Measurements from ENCODE around the gene GALNT1. TPM values are rescaled to one million over a fixed set of nuclear protein-coding genes. Genes with fewer than 3 reads are reported as not detected.

The GALNT1 gene
- total and polyA plus RNA-seq, 12 donors: 8.1 to 61.2 (median 42.1) TPM

DNA sequence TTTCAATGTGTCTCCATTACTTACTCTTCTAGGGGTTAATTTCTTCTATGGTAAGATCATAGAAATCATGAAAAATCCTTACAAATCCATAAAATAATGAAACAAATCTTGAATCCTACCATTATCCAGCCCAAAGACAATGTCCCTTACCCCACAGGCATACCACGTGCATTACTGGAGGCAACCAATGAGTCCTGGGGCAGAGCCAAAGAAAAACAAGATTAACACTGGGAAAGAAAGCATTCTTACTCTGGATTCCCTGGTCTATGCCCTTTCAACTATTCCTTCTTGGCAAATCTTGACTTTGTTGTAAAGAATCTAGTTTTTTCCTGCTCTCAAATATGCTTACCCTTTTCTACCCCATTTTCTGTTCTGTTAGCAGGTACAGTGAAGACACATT is 3.1 kb upstream of the GALNT1 start:
- 44 to 49% methylated on average over 1 of the region's 1 CpG for WGBS, 2 donors
- Histone ChIP-seq H3K36me3 (no peaks in the 10 kb centered on the region), H3K4me3 (no peak overlapping the region), H3K27me3 (no peaks in the 10 kb centered on the region), H3K4me1 (peaks cover 0 to 24% (median 22%) of the 10 kb centered on the region in 9 donors), H3K27ac (no peak overlapping the region), H3K9me3 (no peaks in the 10 kb centered on the region)
- DNase-seq (no peak), ATAC-seq (no peak)
- intact Hi-C loops (cut with DNase I): loop anchor here in 5 of 10 donors (5.0 to 10.0 kb wide), 4 partner anchors 54 to 164 kb away; no protein-coding TSS in a partner anchor
- TF ChIP-seq, protein P1, sequence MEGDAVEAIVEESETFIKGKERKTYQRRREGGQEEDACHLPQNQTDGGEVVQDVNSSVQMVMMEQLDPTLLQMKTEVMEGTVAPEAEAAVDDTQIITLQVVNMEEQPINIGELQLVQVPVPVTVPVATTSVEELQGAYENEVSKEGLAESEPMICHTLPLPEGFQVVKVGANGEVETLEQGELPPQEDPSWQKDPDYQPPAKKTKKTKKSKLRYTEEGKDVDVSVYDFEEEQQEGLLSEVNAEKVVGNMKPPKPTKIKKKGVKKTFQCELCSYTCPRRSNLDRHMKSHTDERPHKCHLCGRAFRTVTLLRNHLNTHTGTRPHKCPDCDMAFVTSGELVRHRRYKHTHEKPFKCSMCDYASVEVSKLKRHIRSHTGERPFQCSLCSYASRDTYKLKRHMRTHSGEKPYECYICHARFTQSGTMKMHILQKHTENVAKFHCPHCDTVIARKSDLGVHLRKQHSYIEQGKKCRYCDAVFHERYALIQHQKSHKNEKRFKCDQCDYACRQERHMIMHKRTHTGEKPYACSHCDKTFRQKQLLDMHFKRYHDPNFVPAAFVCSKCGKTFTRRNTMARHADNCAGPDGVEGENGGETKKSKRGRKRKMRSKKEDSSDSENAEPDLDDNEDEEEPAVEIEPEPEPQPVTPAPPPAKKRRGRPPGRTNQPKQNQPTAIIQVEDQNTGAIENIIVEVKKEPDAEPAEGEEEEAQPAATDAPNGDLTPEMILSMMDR (IDR thresholded peaks at IDR 0.05): no peak

DNA sequence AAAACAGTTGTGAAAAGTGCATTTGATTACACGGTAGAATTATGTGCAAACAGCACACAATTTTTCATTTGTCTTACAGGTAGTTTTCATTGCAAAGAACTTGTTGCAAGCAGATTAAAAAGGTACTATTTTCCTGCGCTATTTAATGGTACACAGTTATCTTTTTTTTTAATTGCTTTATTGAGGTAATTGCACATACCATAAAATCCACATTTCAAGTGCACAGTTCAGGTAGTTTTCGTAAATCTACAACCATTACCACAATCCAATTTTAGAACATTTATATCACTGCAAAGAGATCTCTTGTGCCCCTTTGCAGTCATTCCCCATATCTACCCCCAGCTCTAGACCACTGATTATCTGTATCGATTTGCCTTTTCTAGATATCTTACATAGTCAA is 2.6 kb upstream of the GALNT1 start:
- Histone ChIP-seq H3K27ac (no peak overlapping the region), H3K36me3 (no peaks in the 10 kb centered on the region), H3K9me3 (no peaks in the 10 kb centered on the region), H3K4me1 (peaks cover 0 to 29% (median 24%) of the 10 kb centered on the region in 9 donors), H3K4me3 (no peak overlapping the region), H3K27me3 (no peaks in the 10 kb centered on the region)
- TF ChIP-seq, protein P1 (IDR thresholded peaks at IDR 0.05): no peak
- ATAC-seq: no peak
- DNase-seq: no peak
- 92 to 93% methylated on average over 4 of the region's 4 CpGs for WGBS, 2 donors
- intact Hi-C loops (cut with DNase I): loop anchor here in 5 of 10 donors (5.0 to 10.0 kb wide), 4 partner anchors 54 to 164 kb away; no protein-coding TSS in a partner anchor

DNA sequence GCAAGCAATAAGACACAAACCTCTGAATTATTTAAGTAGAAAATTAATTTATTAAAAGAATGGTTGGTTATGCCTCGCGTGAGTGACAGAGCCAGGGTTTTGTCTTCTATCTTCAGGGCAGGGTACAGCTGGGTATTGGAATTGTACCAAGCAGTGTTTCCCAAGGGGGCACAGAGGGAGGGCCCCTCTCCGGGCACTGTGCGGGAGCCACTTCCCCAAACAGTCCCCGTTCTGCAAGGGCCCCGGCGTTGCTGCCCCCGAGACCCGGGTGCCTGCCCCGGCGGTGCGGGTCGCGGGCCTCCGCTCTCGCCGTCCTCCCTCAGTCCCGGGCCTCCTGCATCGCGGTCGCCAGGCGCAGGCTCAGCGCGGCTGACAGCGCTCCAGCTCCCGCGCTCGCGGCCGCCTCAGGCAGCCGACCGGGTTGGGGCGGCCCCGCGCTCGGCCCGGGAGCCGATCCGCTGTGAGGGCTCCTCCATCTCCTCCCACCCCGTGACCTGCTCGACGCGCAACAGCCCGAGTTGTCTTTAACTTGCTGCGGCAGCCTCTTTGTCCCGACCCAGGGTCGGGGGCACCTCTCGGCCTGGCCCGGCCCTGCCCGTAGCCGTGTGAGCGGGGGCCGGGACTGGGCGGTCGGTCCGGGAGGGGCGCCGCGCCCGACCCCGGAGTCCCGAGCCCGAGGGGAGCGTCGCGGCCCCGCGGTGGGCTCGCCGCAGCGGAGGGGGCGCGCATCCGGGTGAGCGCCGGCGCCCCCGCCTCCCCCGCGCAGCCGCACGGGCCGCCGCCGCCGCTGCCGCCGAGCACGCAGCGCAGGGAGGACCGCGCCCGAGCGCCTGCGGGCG is 620 bp upstream of the GALNT1 start:
- peaks cover 0 to 6% (median 0%) of the 10 kb centered on the region in 11 donors for H3K9me3 ChIP-seq
- ATAC-seq (peak; percentile 78 to 89 (median 84)), DNase-seq (peak; percentile 51 to 69)
- H3K4me3 ChIP-seq: peak overlapping the region; percentile 15 to 86 (median 80)
- no peaks in the 10 kb centered on the region for H3K27me3 ChIP-seq
- H3K27ac ChIP-seq: peak overlapping the region; percentile 86 to 99 (median 96)
- intact Hi-C loops (cut with DNase I): loop anchor here in 7 of 10 donors (1.0 to 10.0 kb wide), 8 partner anchors 36 to 176 kb away; partner anchors contain the start of gene INO80C (in 4 of the 7)
- H3K4me1 ChIP-seq: peaks cover 0 to 30% (median 24%) of the 10 kb centered on the region in 9 donors
- TF ChIP-seq, protein P1 (IDR thresholded peaks at IDR 0.05): no peak
- WGBS, 2 donors: 0 to 1% methylated on average over 62 to 92 of the region's 96 CpGs
- H3K36me3 ChIP-seq: no peaks in the 10 kb centered on the region

DNA sequence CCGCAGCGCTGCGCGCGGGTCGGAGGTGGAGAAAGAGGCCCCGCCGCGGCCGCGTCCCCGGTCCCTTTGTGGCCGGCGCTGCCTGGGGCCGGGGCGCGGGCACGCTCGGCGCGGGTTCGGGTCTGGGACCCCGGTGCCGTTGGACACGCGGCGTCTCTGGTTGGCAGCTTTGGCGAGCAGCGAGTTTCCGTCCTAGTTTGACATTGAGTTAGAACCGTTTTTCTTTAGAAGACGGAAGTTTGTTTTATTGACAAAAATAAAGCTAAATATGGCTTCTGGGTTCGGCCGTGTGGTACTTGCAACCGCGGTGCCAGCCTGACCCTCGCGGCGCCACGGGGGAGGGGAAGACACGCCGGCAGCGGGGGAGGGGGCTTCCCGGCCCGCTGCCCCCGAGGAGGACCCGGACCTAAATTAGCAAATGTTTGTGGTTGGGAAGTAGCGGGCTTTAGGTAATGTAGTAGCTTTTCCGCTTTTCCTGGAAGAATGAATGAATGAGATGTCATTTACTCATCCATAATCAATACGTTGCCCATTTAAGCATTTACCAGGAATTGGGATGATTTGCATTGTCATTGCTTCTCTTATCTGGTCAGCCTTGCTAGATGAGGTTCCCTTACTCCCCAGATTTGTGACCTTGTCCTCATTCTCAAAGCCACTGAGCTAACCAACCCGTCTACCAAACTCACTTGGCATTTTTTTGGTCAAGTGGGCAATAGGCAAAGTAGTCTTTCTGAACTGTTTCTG is 530 bp downstream of the GALNT1 start:
- Histone ChIP-seq H3K27ac (peak overlapping the region in 9 of 10 donors; percentile 71 to 89 (median 79)), H3K9me3 (peaks cover 0 to 11% (median 0%) of the 10 kb centered on the region in 11 donors), H3K27me3 (no peaks in the 10 kb centered on the region), H3K36me3 (no peaks in the 10 kb centered on the region), H3K4me1 (peaks cover 0 to 30% (median 24%) of the 10 kb centered on the region in 9 donors), H3K4me3 (peak overlapping the region; percentile 66 to 90 (median 83))
- 1% methylated on average over 45 to 51 of the region's 51 CpGs for WGBS, 2 donors
- DNase-seq (peak; percentile 9 to 33), ATAC-seq (peak in 4 of 8 donors; percentile 16 to 45 (median 31))
- TF ChIP-seq, protein P1 (IDR thresholded peaks at IDR 0.05): no peak
- intact Hi-C loops (cut with DNase I): loop anchor here in 7 of 10 donors (1.0 to 10.0 kb wide), 8 partner anchors 35 to 177 kb away; partner anchors contain the start of gene INO80C (in 4 of the 7)
